H9 (cell line): ENCODE results near the gene FAM124A. TPM values are rescaled to one million over a fixed set of nuclear protein-coding genes. Genes with fewer than 3 reads are reported as not detected.

Experiments used
- DNase-seq: peaks from one replicate; pipeline ENCODE4 v3.0.0-alpha.2; 2017
- H2AFZ ChIP-seq: one replicate; pipeline ENCODE4 v1.6.1; 2013; ENCODE audit warnings: mild to moderate bottlenecking, low read length, control low read depth, moderate library complexity
- H2AK5ac ChIP-seq: 2 replicates; pipeline ENCODE4 v1.6.1; 2013; ENCODE audit warnings: low read length, control low read depth, mixed read lengths; ENCODE audit not compliant: insufficient read length
- H2BK120ac ChIP-seq: one replicate; pipeline ENCODE4 v1.6.1; 2013; ENCODE audit warnings: low read depth, mild to moderate bottlenecking, low read length, control low read depth, inconsistent platforms; ENCODE audit not compliant: poor library complexity, severe bottlenecking
- H2BK12ac ChIP-seq: 2 replicates; pipeline ENCODE4 v1.6.1; 2013; ENCODE audit warnings: low read length, control low read depth, mixed read lengths, low read depth; ENCODE audit not compliant: insufficient read length
- H2BK15ac ChIP-seq: 2 replicates; pipeline ENCODE4 v1.6.1; 2013; ENCODE audit warnings: low read depth, low read length, control low read depth
- H2BK20ac ChIP-seq: one replicate; pipeline ENCODE4 v1.6.1; 2013; ENCODE audit warnings: low read depth, mild to moderate bottlenecking, low read length, control low read depth, inconsistent platforms; ENCODE audit not compliant: poor library complexity, severe bottlenecking
- H2BK5ac ChIP-seq: 2 replicates; pipeline ENCODE4 v1.6.1; 2013; ENCODE audit warnings: low read length, control low read depth, mixed read lengths; ENCODE audit not compliant: insufficient read length
- H3K14ac ChIP-seq: 2 replicates; pipeline ENCODE4 v1.6.1; 2013; ENCODE audit warnings: low read length, control low read depth; ENCODE audit not compliant: insufficient read depth
- H3K18ac ChIP-seq: 2 replicates; pipeline ENCODE4 v1.6.1; 2013; ENCODE audit warnings: low read depth, mild to moderate bottlenecking, mixed read lengths, low read length, control low read depth; ENCODE audit not compliant: insufficient read length
- H3K23ac ChIP-seq: 2 replicates; pipeline ENCODE4 v1.6.1; 2013; ENCODE audit warnings: low read length, control low read depth, mixed read lengths, low read depth; ENCODE audit not compliant: insufficient read length
- H3K23me2 ChIP-seq: 2 replicates; pipeline ENCODE4 v1.6.1; 2013; ENCODE audit warnings: low read depth, mild to moderate bottlenecking, mixed read lengths, low read length, control low read depth; ENCODE audit not compliant: insufficient read length, poor library complexity, severe bottlenecking
- H3K27ac ChIP-seq: 2 replicates; pipeline ENCODE4 v1.5.1; 2013; ENCODE audit warnings: low read length, control low read depth, mixed read lengths, low read depth; ENCODE audit not compliant: insufficient read length
- H3K27me3 ChIP-seq: 2 replicates; pipeline ENCODE4 v1.6.1; 2013; ENCODE audit warnings: low read length, control low read depth, inconsistent platforms; ENCODE audit not compliant: insufficient read depth
- H3K4ac ChIP-seq: 2 replicates; pipeline ENCODE4 v1.6.1; 2013; ENCODE audit warnings: low read depth, mild to moderate bottlenecking, control low read depth, inconsistent platforms, low read length, moderate library complexity
- H3K4me1 ChIP-seq: 2 replicates; pipeline ENCODE4 v1.6.1; 2013; ENCODE audit warnings: low read length, control low read depth, inconsistent platforms; ENCODE audit not compliant: insufficient read depth
- H3K4me2 ChIP-seq: 2 replicates; pipeline ENCODE4 v1.6.1; 2013; ENCODE audit warnings: low read length, control low read depth, mixed read lengths; ENCODE audit not compliant: insufficient read length, insufficient read depth
- H3K56ac ChIP-seq: 2 replicates; pipeline ENCODE4 v1.6.1; 2013; ENCODE audit warnings: low read depth, mild to moderate bottlenecking, mixed read lengths, low read length, control low read depth; ENCODE audit not compliant: insufficient read length
- H3K79me1 ChIP-seq: 2 replicates; pipeline ENCODE4 v1.6.1; 2013; ENCODE audit warnings: low read depth, mild to moderate bottlenecking, moderate library complexity, low read length, control low read depth, inconsistent platforms; ENCODE audit not compliant: insufficient read depth, poor library complexity, severe bottlenecking
- H3K79me2 ChIP-seq: 2 replicates; pipeline ENCODE4 v1.6.1; 2013; ENCODE audit warnings: low read length, control low read depth, inconsistent platforms; ENCODE audit not compliant: insufficient read depth
- H3K9ac ChIP-seq: 2 replicates; pipeline ENCODE4 v1.6.1; 2013; ENCODE audit warnings: low read length, control low read depth, mixed read lengths; ENCODE audit not compliant: insufficient read length; ENCODE audit errors: extremely low read depth
- H3K9me3 ChIP-seq: one replicate; pipeline ENCODE4 v1.6.1; 2013; ENCODE audit warnings: low read depth, low read length, inconsistent platforms; ENCODE audit not compliant: control insufficient read depth
- H3T11ph ChIP-seq: one replicate; pipeline ENCODE4 v1.6.1; 2013; ENCODE audit warnings: mild to moderate bottlenecking, low read length, control low read depth, inconsistent platforms
- H4K20me1 ChIP-seq: one replicate; pipeline ENCODE4 v1.6.1; 2013; ENCODE audit not compliant: control insufficient read depth, insufficient read length, insufficient read depth
- H4K5ac ChIP-seq: 2 replicates; pipeline ENCODE4 v1.6.1; 2013; ENCODE audit warnings: low read depth, mild to moderate bottlenecking, mixed read lengths, low read length, control low read depth; ENCODE audit not compliant: insufficient read length
- H4K8ac ChIP-seq: replicated peaks from 2 replicates; pipeline ENCODE4 v1.6.1; 2013; ENCODE audit warnings: low read length, control low read depth, mixed read lengths, low read depth; ENCODE audit not compliant: insufficient read length
- H4K91ac ChIP-seq: 2 replicates; pipeline ENCODE4 v1.6.1; 2013; ENCODE audit warnings: low read depth, mild to moderate bottlenecking, moderate library complexity, mixed read lengths, low read length, control low read depth; ENCODE audit not compliant: insufficient read length
- H3K27ac Mint-ChIP-seq, 3 experiments: 2 replicates in 2 of 3; 3 replicates in 1 of 3; pipeline ENCODE4 v1.8.0; 2020 to 2021; ENCODE audit warnings: mixed read lengths in 3 of 3, mild to moderate bottlenecking in 1 of 3, moderate library complexity in 1 of 3
- H3K27me3 Mint-ChIP-seq: 2 replicates; pipeline ENCODE4 v1.8.0; 2021; ENCODE audit warnings: low read depth, mild to moderate bottlenecking, moderate library complexity, mixed read lengths
- H3K36me3 Mint-ChIP-seq, 3 experiments: 2 replicates in 2 of 3; 3 replicates in 1 of 3; pipeline ENCODE4 v1.8.0; 2020 to 2021; ENCODE audit warnings: low read depth in 3 of 3, mixed read lengths in 3 of 3; ENCODE audit not compliant: insufficient read depth in 1 of 3
- H3K4me1 Mint-ChIP-seq, 2 experiments: 2 replicates each; pipeline ENCODE4 v1.8.0; 2020; ENCODE audit warnings: mixed read lengths in 2 of 2
- H3K4me3 Mint-ChIP-seq, 2 experiments: 2 replicates in 1 of 2; 3 replicates in 1 of 2; pipeline ENCODE4 v1.8.0; 2020 to 2021; ENCODE audit warnings: mild to moderate bottlenecking in 2 of 2, mixed read lengths in 2 of 2, moderate library complexity in 1 of 2
- H3K9me3 Mint-ChIP-seq, 2 experiments: 2 replicates in 1 of 2; 3 replicates in 1 of 2; pipeline ENCODE4 v1.8.0; 2020; ENCODE audit warnings: mild to moderate bottlenecking in 2 of 2, mixed read lengths in 2 of 2, moderate library complexity in 1 of 2
- CTCF ChIP-seq: fragments of 200-600 bp; sonication (generic); conservative IDR thresholded peaks from 3 replicates; pipeline ENCODE4 v1.8.0; 2021; ENCODE audit warnings: antibody characterized with exemption, mild to moderate bottlenecking
- WGBS: extraction: QIAGEN DNeasy Blood & Tissue Kit; methylation state at CpG from one replicate; pipeline ENCODE4 v1.1.7; 2013; ENCODE audit warnings: missing lambda C conversion rate, low lambda C conversion rate, mixed read lengths; ENCODE audit not compliant: insufficient read length; ENCODE audit errors: extremely low coverage; 5-methylcytosine and 5-hydroxymethylcytosine counted together
- total RNA-seq: library from RNA; stranded (reverse); gene quantifications from 2 replicates; pipeline ENCODE4 v1.2.1, GENCODE V29; 2021

The FAM124A gene
- total RNA-seq, 1 experiment from 2014 or later = 41.9 TPM

GRCh38 chr13:51249255-51249654, 27.1 kb downstream of the FAM124A start:
- H3K4me1 ChIP-seq = peaks cover 30% of the 10 kb centered on the region; the same call in 1 of the 2 replicates
- no peak overlapping the region for H3K14ac ChIP-seq
- H2AK5ac ChIP-seq = no peak overlapping the region
- H4K5ac ChIP-seq = no peak overlapping the region
- H3K27me3 ChIP-seq = no peaks in the 10 kb centered on the region
- peaks cover 31 to 53% of the 10 kb centered on the region in 2 experiments for H3K4me1 Mint-ChIP-seq
- no peak for DNase-seq
- H3K4ac ChIP-seq = no peak overlapping the region
- no peak overlapping the region for H3K23ac ChIP-seq
- no peak overlapping the region for H2BK15ac ChIP-seq
- H3K9me3 ChIP-seq = no peaks in the 10 kb centered on the region
- no peak overlapping the region for H3K4me2 ChIP-seq
- H3K36me3 Mint-ChIP-seq = peaks cover 33 to 41% (median 36%) of the 10 kb centered on the region in 3 experiments; a peak in 6 of 7 replicates
- no peak overlapping the region for H3K18ac ChIP-seq
- H3K4me3 Mint-ChIP-seq = no peak overlapping the region
- H4K20me1 ChIP-seq = peaks cover 2% of the 10 kb centered on the region
- H2BK12ac ChIP-seq = no peak overlapping the region
- no peaks in the 10 kb centered on the region for H3K23me2 ChIP-seq
- H3K79me2 ChIP-seq = peaks cover 13% of the 10 kb centered on the region; the same call in 1 of the 2 replicates
- H2BK20ac ChIP-seq = no peak overlapping the region
- no peaks in the 10 kb centered on the region for H3K79me1 ChIP-seq
- H4K91ac ChIP-seq = no peak overlapping the region
- no peaks in the 10 kb centered on the region for H3K27me3 Mint-ChIP-seq
- H3K27ac ChIP-seq = no peak overlapping the region
- no peak overlapping the region for H3K27ac Mint-ChIP-seq
- H3T11ph ChIP-seq = no peak overlapping the region
- WGBS = no CpG with 5 or more reads among the region's 1 CpG
- H3K9me3 Mint-ChIP-seq = no peaks in the 10 kb centered on the region
- no peak overlapping the region for H3K56ac ChIP-seq
- H2BK120ac ChIP-seq = no peak overlapping the region
- no peak overlapping the region for H2BK5ac ChIP-seq
- TF ChIP-seq CTCF = no peak
- no peak overlapping the region for H4K8ac ChIP-seq
- H3K9ac ChIP-seq = no peak overlapping the region
- H2AFZ ChIP-seq = no peak overlapping the region
